ENCODE results near the gene ANKAR.

ANKAR gene

DNA sequence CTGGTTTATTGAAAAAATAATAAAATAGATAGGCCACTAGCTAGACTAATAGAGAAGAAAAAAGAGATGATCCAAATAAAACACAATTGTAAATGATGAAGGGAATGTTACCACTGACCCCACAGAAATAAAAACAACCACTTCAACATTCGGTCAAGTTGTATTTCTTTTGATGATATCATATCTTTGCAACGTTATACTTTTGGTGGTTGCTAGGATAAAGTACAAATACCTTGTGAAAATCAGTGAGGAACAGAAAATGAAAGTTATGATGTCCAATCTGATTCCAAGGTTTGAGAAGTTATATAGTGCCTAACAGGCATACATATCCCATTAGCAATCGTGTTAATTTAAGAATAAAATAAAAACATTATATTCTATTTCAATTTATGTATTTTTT is 19.8 kb upstream of the ANKAR start:
- Mint-ChIP-seq H3K27ac (no peak overlapping the region), H3K4me3 (no peak overlapping the region), H3K4me1 (no peaks in the 10 kb centered on the region), H3K36me3 (ENCODE audit: low read depth) (no peaks in the 10 kb centered on the region), H3K9me3 (peaks cover 21% of the 10 kb centered on the region), H3K27me3 (ENCODE audit: low read depth) (no peaks in the 10 kb centered on the region)
- TF ChIP-seq, protein P1, sequence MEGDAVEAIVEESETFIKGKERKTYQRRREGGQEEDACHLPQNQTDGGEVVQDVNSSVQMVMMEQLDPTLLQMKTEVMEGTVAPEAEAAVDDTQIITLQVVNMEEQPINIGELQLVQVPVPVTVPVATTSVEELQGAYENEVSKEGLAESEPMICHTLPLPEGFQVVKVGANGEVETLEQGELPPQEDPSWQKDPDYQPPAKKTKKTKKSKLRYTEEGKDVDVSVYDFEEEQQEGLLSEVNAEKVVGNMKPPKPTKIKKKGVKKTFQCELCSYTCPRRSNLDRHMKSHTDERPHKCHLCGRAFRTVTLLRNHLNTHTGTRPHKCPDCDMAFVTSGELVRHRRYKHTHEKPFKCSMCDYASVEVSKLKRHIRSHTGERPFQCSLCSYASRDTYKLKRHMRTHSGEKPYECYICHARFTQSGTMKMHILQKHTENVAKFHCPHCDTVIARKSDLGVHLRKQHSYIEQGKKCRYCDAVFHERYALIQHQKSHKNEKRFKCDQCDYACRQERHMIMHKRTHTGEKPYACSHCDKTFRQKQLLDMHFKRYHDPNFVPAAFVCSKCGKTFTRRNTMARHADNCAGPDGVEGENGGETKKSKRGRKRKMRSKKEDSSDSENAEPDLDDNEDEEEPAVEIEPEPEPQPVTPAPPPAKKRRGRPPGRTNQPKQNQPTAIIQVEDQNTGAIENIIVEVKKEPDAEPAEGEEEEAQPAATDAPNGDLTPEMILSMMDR (IDR thresholded peaks at IDR 0.05; ENCODE audit: unreplicated experiment in 3 of 3): no peak

DNA sequence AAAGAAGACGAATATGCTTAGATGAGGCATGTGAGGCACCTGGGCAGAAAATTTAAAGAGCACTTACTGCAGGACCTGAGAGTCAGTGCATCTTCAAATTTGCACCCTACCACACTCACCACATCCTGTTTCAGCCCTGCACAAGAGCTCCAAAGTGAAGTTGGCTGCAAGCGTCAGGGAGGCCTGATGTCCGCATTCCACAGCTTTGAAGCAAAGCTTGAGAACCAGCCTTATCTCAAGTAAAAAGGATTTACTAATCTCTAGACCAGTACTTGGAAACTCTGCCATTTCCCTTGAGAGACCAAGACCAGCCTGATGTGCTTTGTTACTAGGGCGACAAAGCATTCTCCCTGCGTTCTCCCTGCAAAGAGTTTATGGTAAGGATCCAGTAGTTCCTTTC is 16.6 kb upstream of the ANKAR start:
- TF ChIP-seq, protein P1 (IDR thresholded peaks at IDR 0.05; ENCODE audit: unreplicated experiment in 3 of 3): no peak
- Mint-ChIP-seq H3K4me1 (no peaks in the 10 kb centered on the region), H3K27ac (peak overlapping the region in 1 of 3 experiments; percentile 9), H3K27me3 (ENCODE audit: low read depth) (no peaks in the 10 kb centered on the region), H3K9me3 (peaks cover 6% of the 10 kb centered on the region), H3K4me3 (no peak overlapping the region), H3K36me3 (ENCODE audit: low read depth) (no peaks in the 10 kb centered on the region)

DNA sequence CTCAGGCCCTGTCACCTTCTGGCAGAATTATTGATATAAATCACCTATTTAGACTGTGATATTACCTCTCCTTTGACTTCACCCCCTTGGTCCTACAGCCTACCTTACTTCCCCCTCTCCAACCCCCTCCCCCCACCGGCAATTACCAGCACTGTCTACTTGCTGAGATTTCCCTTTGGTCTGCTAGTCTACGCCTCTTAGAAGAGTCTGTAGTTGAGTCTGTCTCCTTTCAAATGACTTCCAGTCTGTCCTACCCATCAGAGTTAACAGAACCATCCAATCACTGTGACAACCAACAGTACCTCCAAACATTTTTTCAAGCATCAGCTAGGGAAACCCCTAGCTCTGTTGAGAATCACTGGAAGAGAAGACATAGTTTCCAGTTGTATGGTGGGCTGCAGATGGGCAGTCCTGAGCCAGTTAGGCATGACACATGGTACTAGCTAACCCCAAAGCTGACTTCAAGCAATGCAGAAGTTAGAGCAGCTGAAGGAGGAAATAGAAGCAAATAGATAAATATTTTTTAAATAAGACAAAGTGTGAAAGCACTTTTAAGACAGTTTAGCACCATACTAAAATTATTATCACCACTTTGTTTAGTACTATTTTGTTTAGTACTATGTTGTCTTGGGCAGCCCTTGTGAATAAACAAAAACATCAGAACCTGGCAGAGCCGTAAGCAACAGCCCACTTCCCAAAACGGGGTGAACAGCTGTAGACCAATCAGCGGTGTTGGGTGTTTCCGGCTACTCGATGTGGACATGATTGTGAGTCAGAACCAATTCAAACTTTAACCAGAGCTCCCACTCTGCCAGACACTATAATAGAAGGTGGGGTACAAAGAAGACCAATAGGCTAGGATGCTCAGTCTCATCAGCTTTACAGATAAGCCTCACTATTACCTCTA is 15.9 kb upstream of the ANKAR start:
- H3K27me3 Mint-ChIP-seq (ENCODE audit: low read depth): no peaks in the 10 kb centered on the region
- peaks cover 3% of the 10 kb centered on the region for H3K4me1 Mint-ChIP-seq
- H3K27ac Mint-ChIP-seq: peak overlapping the region in 1 of 3 experiments; percentile 9
- H3K4me3 Mint-ChIP-seq: no peak overlapping the region
- TF ChIP-seq, protein P1 (IDR thresholded peaks at IDR 0.05; ENCODE audit: unreplicated experiment in 3 of 3): no peak
- H3K9me3 Mint-ChIP-seq: peaks cover 6% of the 10 kb centered on the region
- H3K36me3 Mint-ChIP-seq (ENCODE audit: low read depth): no peaks in the 10 kb centered on the region

DNA sequence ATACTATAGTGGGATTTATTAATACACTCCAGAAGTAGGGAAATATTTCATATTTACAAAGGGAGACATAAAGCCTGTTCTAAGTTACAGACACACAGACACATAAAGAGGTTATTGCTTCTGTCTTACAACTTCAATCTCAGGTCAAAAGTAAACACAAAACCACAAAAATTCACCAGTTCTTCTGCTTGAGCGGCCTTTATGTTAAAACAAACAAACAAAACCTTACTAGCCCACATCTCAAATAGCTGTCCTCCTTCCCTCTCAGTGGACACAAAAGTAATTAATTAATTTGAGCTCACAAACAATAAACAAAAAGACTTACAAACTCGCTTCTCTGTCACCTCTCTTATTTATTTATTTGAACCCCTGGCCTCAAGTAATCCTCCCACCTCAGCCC is 14.7 kb upstream of the ANKAR start:
- no peaks in the 10 kb centered on the region for H3K36me3 Mint-ChIP-seq (ENCODE audit: low read depth)
- H3K27ac Mint-ChIP-seq: peak overlapping the region in 1 of 3 experiments; percentile 64
- no peak overlapping the region for H3K4me3 Mint-ChIP-seq
- H3K4me1 Mint-ChIP-seq: peaks cover 12% of the 10 kb centered on the region
- no peaks in the 10 kb centered on the region for H3K27me3 Mint-ChIP-seq (ENCODE audit: low read depth)
- H3K9me3 Mint-ChIP-seq: peaks cover under 1% of the 10 kb centered on the region
- TF ChIP-seq, protein P1 (IDR thresholded peaks at IDR 0.05; ENCODE audit: unreplicated experiment in 3 of 3): no peak

DNA sequence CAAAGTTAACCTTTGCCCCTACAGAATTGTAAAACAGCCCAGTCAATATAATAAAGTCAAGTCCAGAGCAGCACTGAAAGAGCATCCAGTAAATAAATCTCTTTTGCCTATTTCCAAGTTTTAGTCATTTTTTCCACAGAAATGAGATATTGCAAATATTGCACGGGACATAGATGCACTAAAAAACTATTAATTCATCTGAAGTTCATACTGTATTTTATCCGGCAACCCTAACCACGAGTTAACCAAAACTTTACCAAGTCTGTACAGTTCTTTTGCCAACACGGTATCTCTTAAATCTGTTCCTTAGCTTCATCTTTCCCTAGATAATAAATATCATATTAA is 13.7 kb upstream of the ANKAR start:
- Mint-ChIP-seq H3K27ac (no peak overlapping the region), H3K9me3 (no peaks in the 10 kb centered on the region), H3K27me3 (ENCODE audit: low read depth) (no peaks in the 10 kb centered on the region), H3K36me3 (ENCODE audit: low read depth) (peaks cover under 1% of the 10 kb centered on the region), H3K4me1 (peaks cover 12% of the 10 kb centered on the region), H3K4me3 (no peak overlapping the region)
- TF ChIP-seq, protein P1 (IDR thresholded peaks at IDR 0.05; ENCODE audit: unreplicated experiment in 3 of 3): no peak
